Prostate gland (tissue), 2 donors: Measurements from ENCODE around the gene CARD9. TPM values are rescaled to one million over a fixed set of nuclear protein-coding genes. Genes with fewer than 3 reads are reported as not detected.

Experiments used
- DNase-seq: peaks from one replicate; pipeline ENCODE4 v3.0.0-alpha.2; 2019; ENCODE audit warnings: low spot score
- H3K27ac ChIP-seq, 2 donors: fragments of 200-600 bp; sonication (generic); 2 replicates each; pipeline ENCODE4 v1.5.1; 2017 to 2019
- H3K27me3 ChIP-seq: fragments of 200-600 bp; sonication (generic); replicated peaks from 2 replicates; pipeline ENCODE4 v1.5.1; 2019; ENCODE audit not compliant: insufficient read depth
- H3K36me3 ChIP-seq, 2 donors: fragments of 200-600 bp; sonication (generic); 1 replicate in 1 of 2; 2 replicates in 1 of 2; pipeline versions ENCODE4 v1.5.1 to v1.8.1; 2017 to 2019
- H3K4me1 ChIP-seq: fragments of 200-600 bp; sonication (generic); replicated peaks from 2 replicates; pipeline ENCODE4 v1.5.1; 2019
- H3K4me3 ChIP-seq, 2 donors: fragments of 200-600 bp; sonication (generic); 2 replicates each; pipeline ENCODE4 v1.5.1; 2017 to 2019
- H3K9me3 ChIP-seq: fragments of 200-600 bp; sonication (generic); 2 replicates; pipeline ENCODE4 v1.5.1; 2017
- CTCF ChIP-seq, 4 experiments: fragments of 200-600 bp in 2 of 4; fragments of 450-650 bp in 2 of 4; sonication (generic) in 2 of 4; IDR thresholded peaks; 1 replicate in 3 of 4; 2 replicates in 1 of 4; pipeline ENCODE4 v1.5.1; 2016 to 2019; ENCODE audit warnings: antibody characterized with exemption in 4 of 4, mild to moderate bottlenecking in 2 of 4, moderate library complexity in 2 of 4
- POLR2A ChIP-seq: fragments of 450-650 bp; IDR thresholded peaks from one replicate; pipeline ENCODE4 v1.6.1; 2016; ENCODE audit warnings: antibody characterized with exemption, mild to moderate bottlenecking
- POLR2AphosphoS5 ChIP-seq: sonication (generic); formaldehyde crosslinking; IDR thresholded peaks from one replicate; pipeline ENCODE4 v1.6.1; 2017; ENCODE audit warnings: antibody characterized with exemption
- WGBS: methylation state at CpG from one replicate; pipeline ENCODE4 v1.1.5; 2018; 5-methylcytosine and 5-hydroxymethylcytosine counted together
- intact Hi-C: fragments of 100-400 bp; cut with DNase I; formaldehyde crosslinking; loops from one replicate; pipeline ENCODE4 v1.14.2; 2022
- total RNA-seq, 2 donors: library from RNA; depleted of rRNA; stranded (reverse); fragments of >200 nt; gene quantifications; one replicate each; pipeline ENCODE4 v1.1.0, GENCODE V29; 2016

CARD9 gene
- total RNA-seq, 2 donors from 2014 or later = 1.5 to 3.4 TPM

GRCh38 chr9:136333045-136333444 lies 40.4 kb downstream of the CARD9 start:
- Histone ChIP-seq H3K27me3 (no peaks in the 10 kb centered on the region), H3K4me3 (no peak overlapping the region), H3K27ac (no peak overlapping the region), H3K4me1 (peaks cover 11% of the 10 kb centered on the region), H3K9me3 (no peaks in the 10 kb centered on the region), H3K36me3 (peaks cover 0 to 5% of the 10 kb centered on the region in 2 donors)
- intact Hi-C loops = no loop called here
- DNase-seq = no peak
- TF ChIP-seq CTCF (IDR thresholded peaks at IDR 0.05) = no peak
- no peak for TF ChIP-seq POLR2AphosphoS5
- 89% methylated on average over 12 of the region's 12 CpGs for WGBS

GRCh38 chr9:136332482-136332983 lies 40.9 kb downstream of the CARD9 start:
- Histone ChIP-seq H3K27ac (no peak overlapping the region), H3K4me1 (peaks cover 14% of the 10 kb centered on the region), H3K27me3 (no peaks in the 10 kb centered on the region), H3K9me3 (no peaks in the 10 kb centered on the region), H3K36me3 (peaks cover 0 to 4% of the 10 kb centered on the region in 2 donors), H3K4me3 (no peak overlapping the region)
- TF ChIP-seq CTCF (IDR thresholded peaks at IDR 0.05) (no peak), POLR2A (no peak), POLR2AphosphoS5 (no peak)
- intact Hi-C loops = no loop called here
- DNase-seq = no peak
- 73% methylated on average over 11 of the region's 11 CpGs for WGBS

- no peak for DNase-seq
- Histone ChIP-seq H3K36me3 (no peaks in the 10 kb centered on the region), H3K4me1 (peaks cover 14% of the 10 kb centered on the region), H3K27me3 (no peaks in the 10 kb centered on the region), H3K27ac (no peak overlapping the region), H3K4me3 (no peak overlapping the region), H3K9me3 (no peaks in the 10 kb centered on the region)
- intact Hi-C loops = no loop called here
- 82% methylated on average over 46 of the region's 46 CpGs for WGBS
- no peak for TF ChIP-seq POLR2A
- no peak for TF ChIP-seq POLR2AphosphoS5
- TF ChIP-seq CTCF (IDR thresholded peaks at IDR 0.05) = no peak
Measured at GRCh38 chr9:136331556-136332481, 41.6 kb downstream of the CARD9 start.

- Histone ChIP-seq H3K27me3 (no peaks in the 10 kb centered on the region), H3K27ac (no peak overlapping the region), H3K4me3 (no peak overlapping the region), H3K4me1 (peaks cover 14% of the 10 kb centered on the region), H3K9me3 (no peaks in the 10 kb centered on the region), H3K36me3 (no peaks in the 10 kb centered on the region)
- 85% methylated on average over 13 of the region's 15 CpGs for WGBS
- intact Hi-C loops = no loop called here
- no peak for TF ChIP-seq CTCF (IDR thresholded peaks at IDR 0.05)
- TF ChIP-seq POLR2A = no peak
- no peak for TF ChIP-seq POLR2AphosphoS5
- DNase-seq = no peak
Measured at GRCh38 chr9:136331030-136331429, 42.4 kb downstream of the CARD9 start.
